AG04450 (cell line): Measurements from ENCODE around the gene KCNK10. TPM values are rescaled to one million over a fixed set of nuclear protein-coding genes. Genes with fewer than 3 reads are reported as not detected.

Source experiments
- CTCF ChIA-PET: fragments of 300-600, 350-600 bp; formaldehyde crosslinking; extraction: SDS; loops from one replicate; lab custom pipeline; 2022; ENCODE audit warnings: antibody characterized with exemption, inconsistent platforms; lab: Charles Lee
- POLR2A ChIA-PET: fragments of 350-600 bp; formaldehyde crosslinking; extraction: SDS; loops from one replicate; lab custom pipeline; 2021; ENCODE audit warnings: antibody characterized with exemption, inconsistent platforms; lab: Yijun Ruan, JAX
- DNase-seq: peaks from one replicate; pipeline ENCODE4 v3.0.0-alpha.2; 2011; ENCODE audit warnings: low read depth, low spot score
- H3K27ac ChIP-seq: one replicate; pipeline ENCODE4 v1.5.1; 2012; ENCODE audit warnings: low read depth, low read length, control low read depth
- H3K27me3 ChIP-seq: one replicate; pipeline ENCODE4 v1.6.0; 2012; ENCODE audit warnings: low read length; ENCODE audit not compliant: control insufficient read depth, insufficient read depth
- H3K4me3 ChIP-seq: 2 replicates; pipeline ENCODE4 v1.5.1; 2011; ENCODE audit warnings: mild to moderate bottlenecking, low read depth, low read length, control low read depth
- H3K9me3 ChIP-seq: 2 replicates; pipeline ENCODE4 v1.5.1; 2012; ENCODE audit warnings: low read length; ENCODE audit not compliant: control insufficient read depth, insufficient read depth
- CTCF ChIP-seq: IDR thresholded peaks from 2 replicates; pipeline ENCODE4 v1.5.1; 2011; ENCODE audit warnings: low read depth, low read length, control low read depth, inconsistent platforms
- polyA plus RNA-seq: library from polyadenylated mRNA; depleted of rRNA; stranded (reverse); fragments of >200 nt; gene quantifications from 2 replicates; pipeline ENCODE4 v1.2.3, GENCODE V29; 2011

KCNK10 gene
- polyA plus RNA-seq, 1 experiment = not detected

DNA sequence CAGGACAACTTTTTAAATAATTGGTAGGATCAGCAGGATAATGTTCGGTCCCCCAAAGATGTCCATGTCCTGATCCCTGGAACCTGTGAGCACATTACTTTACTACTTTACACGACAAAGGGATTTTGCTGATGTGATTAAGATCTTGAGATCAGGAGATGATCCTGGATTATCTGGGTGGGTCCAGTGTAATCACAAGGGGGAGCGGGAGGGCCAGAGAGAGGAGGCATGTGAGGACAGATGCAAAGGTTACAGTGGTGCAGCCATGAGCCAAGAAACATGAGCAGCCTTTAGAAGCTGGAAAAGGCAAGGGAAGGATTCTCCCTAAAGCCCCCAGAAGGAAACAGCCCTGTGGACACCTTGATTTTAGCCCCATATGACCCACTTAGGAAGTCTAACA lies 33.1 kb downstream of the KCNK10 start:
- CTCF ChIA-PET = no interaction called here

GRCh38 chr14:88289234-88289633 lies 33.8 kb downstream of the KCNK10 start:
- H3K27me3 ChIP-seq = no peaks in the 10 kb centered on the region
- ChIA-PET POLR2A (no interaction called here), CTCF (no interaction called here)
- TF ChIP-seq CTCF = no peak
- DNase-seq = no peak
- H3K4me3 ChIP-seq = no peak overlapping the region
- H3K27ac ChIP-seq = no peak overlapping the region
- H3K9me3 ChIP-seq = no peaks in the 10 kb centered on the region

More for the DNA sequence above, 33.1 kb downstream of the KCNK10 start:
- Histone ChIP-seq H3K9me3 (no peaks in the 10 kb centered on the region), H3K27me3 (no peaks in the 10 kb centered on the region), H3K4me3 (no peak overlapping the region), H3K27ac (no peak overlapping the region)
- no peak for DNase-seq
- POLR2A ChIA-PET = no interaction called here
- no peak for TF ChIP-seq CTCF

- DNase-seq = no peak
- POLR2A ChIA-PET = no interaction called here
- Histone ChIP-seq H3K27ac (no peak overlapping the region), H3K27me3 (no peaks in the 10 kb centered on the region), H3K4me3 (no peak overlapping the region), H3K9me3 (no peaks in the 10 kb centered on the region)
- CTCF ChIA-PET = no interaction called here
- no peak for TF ChIP-seq CTCF
Measured at GRCh38 chr14:88286309-88286708, 36.8 kb downstream of the KCNK10 start.

- H3K27ac ChIP-seq = no peak overlapping the region
- no peak for DNase-seq
- POLR2A ChIA-PET = interaction anchor here (0.7 kb wide), 1 partner anchor 32 kb away, joined by 3 read pairs; no protein-coding TSS in a partner anchor
- H3K9me3 ChIP-seq = no peaks in the 10 kb centered on the region
- CTCF ChIA-PET = no interaction called here
- H3K27me3 ChIP-seq = no peaks in the 10 kb centered on the region
- TF ChIP-seq CTCF = no peak
- H3K4me3 ChIP-seq = no peak overlapping the region
Measured at GRCh38 chr14:88281447-88281846, 41.6 kb downstream of the KCNK10 start.

GRCh38 chr14:88276923-88277596 lies 46.0 kb downstream of the KCNK10 start:
- no peaks in the 10 kb centered on the region for H3K27me3 ChIP-seq
- ChIA-PET POLR2A (no interaction called here), CTCF (no interaction called here)
- DNase-seq = no peak
- H3K4me3 ChIP-seq = no peak overlapping the region
- no peak overlapping the region for H3K27ac ChIP-seq
- no peak for TF ChIP-seq CTCF
- H3K9me3 ChIP-seq = no peaks in the 10 kb centered on the region
